ENCODE data around the gene CDCA7L.
"Not testable (repeated sequence)": the region's sequence is repeated elsewhere in the genome, so short reads cannot be mapped to it uniquely, and the experiment has no call there.

CDCA7L gene

GRCh38 chr7:21903020-21903786, 42.5 kb downstream of the CDCA7L start:
- DNase-seq: no peak

GRCh38 chr7:21902240-21902639, 43.5 kb downstream of the CDCA7L start:
- no peak for DNase-seq

GRCh38 chr7:21898265-21898930, 47.3 kb downstream of the CDCA7L start:
- DNase-seq: no peak

GRCh38 chr7:21893401-21893800, 52.3 kb downstream of the CDCA7L start:
- DNase-seq: no peak

- no peak for DNase-seq
Measured at GRCh38 chr7:21891291-21891690, 54.4 kb downstream of the CDCA7L start.

GRCh38 chr7:21887779-21888178, 57.9 kb downstream of the CDCA7L start:
- DNase-seq: no peak

GRCh38 chr7:21887353-21887752, 58.3 kb downstream of the CDCA7L start:
- DNase-seq: no peak

- no peak for DNase-seq
Measured at GRCh38 chr7:21886396-21886795, 59.3 kb downstream of the CDCA7L start.

- no peak for DNase-seq
Measured at GRCh38 chr7:21884496-21884895, 61.2 kb downstream of the CDCA7L start.

- not testable (repeated sequence) for DNase-seq
Measured at GRCh38 chr7:21883501-21883900, 62.2 kb downstream of the CDCA7L start.

- no peak for DNase-seq
Measured at GRCh38 chr7:21883069-21883468, 62.6 kb downstream of the CDCA7L start.

GRCh38 chr7:21869785-21870402, 75.8 kb downstream of the CDCA7L start:
- DNase-seq: no peak

- no peak for DNase-seq
Measured at GRCh38 chr7:21868576-21868850, 77.2 kb downstream of the CDCA7L start.

GRCh38 chr7:21867816-21868575, 77.7 kb downstream of the CDCA7L start:
- no peak for DNase-seq

GRCh38 chr7:21867226-21867625, 78.5 kb downstream of the CDCA7L start:
- no peak for DNase-seq

- no peak for DNase-seq
Measured at GRCh38 chr7:21866731-21867130, 79.0 kb downstream of the CDCA7L start.

- not testable (repeated sequence) for DNase-seq
Measured at GRCh38 chr7:21865631-21866204, 80.0 kb downstream of the CDCA7L start.

- DNase-seq: no peak
Measured at GRCh38 chr7:21851559-21851967, 94.1 kb downstream of the CDCA7L start.

Data from KG1 (cell line).